Measurements from ENCODE around the gene FAM193B.

The FAM193B gene

DNA sequence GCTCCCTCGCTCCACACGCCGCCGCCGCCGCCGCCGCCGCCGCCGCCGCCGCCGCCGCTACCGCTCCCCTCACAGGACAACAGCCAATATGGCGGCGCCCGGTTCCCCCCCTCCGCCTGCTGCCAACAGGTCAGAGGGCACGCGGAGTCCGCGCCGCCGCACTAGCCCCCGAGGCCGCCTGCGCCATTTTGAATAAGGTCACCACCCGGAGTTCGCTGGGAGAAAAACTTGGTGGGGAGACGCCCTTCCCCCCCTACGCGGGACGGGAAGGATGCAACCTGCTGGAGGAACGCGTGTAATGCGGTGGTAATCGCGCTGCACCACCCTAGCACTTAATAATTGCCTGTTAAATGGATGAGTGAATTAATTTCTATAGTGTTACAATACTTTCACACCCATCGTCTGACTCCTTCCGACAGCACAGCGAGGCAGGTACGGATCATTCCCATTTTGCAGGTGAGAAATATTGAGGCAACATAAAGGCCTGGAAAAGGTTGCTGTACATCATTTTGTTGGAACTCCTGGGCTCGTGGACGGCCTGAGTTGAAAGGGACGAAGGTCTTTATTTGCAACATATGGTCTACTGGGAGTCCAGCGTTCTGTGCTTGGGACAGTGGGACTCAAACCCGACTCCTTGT, at the start of gene FAM193B:
Gene FAM193B, minus strand, starts transcription at position 90 of the 638 bp plus-strand sequence. CDS start 105 bp downstream, outside the sequence.
- ChIA-PET CTCF (no interaction called here), POLR2A (interaction anchor here (1.6 kb wide), 1 partner anchor 38 kb away, joined by 6 read pairs; the partner anchor contains the start of gene TMED9)
- DNase-seq (ENCODE audit: extremely low spot score) = peak; percentile 99
- TF ChIP-seq LEF1 (IDR thresholded peaks at IDR 0.05; ENCODE audit: borderline replicate concordance) (no peak), FOXM1 (IDR thresholded peaks at IDR 0.05; ENCODE audit: borderline replicate concordance) (0 out of 2 replicates have a peak, but pooled peaks have one; percentile 9), TARDBP (IDR thresholded peaks at IDR 0.05) (no peak), ZNF384 (IDR thresholded peaks at IDR 0.05) (no peak), BHLHE40 (IDR thresholded peaks at IDR 0.05; ENCODE audit: borderline replicate concordance) (no peak), ARNT (IDR thresholded peaks at IDR 0.05) (0 out of 2 replicates have a peak, but pooled peaks have one; percentile 19), L3MBTL2 (conservative IDR thresholded peaks at IDR 0.05) (peak; percentile 83), CTBP1 (IDR thresholded peaks at IDR 0.05; ENCODE audit: borderline replicate concordance) (no peak), ELF4 (IDR thresholded peaks at IDR 0.05) (no peak), SUZ12 (IDR thresholded peaks at IDR 0.05) (no peak), NFRKB (IDR thresholded peaks at IDR 0.05) (no peak), HDGF (IDR thresholded peaks at IDR 0.05; ENCODE audit: borderline replicate concordance) (no peak), FOXK2 (IDR thresholded peaks at IDR 0.05) (no peak)

DNA sequence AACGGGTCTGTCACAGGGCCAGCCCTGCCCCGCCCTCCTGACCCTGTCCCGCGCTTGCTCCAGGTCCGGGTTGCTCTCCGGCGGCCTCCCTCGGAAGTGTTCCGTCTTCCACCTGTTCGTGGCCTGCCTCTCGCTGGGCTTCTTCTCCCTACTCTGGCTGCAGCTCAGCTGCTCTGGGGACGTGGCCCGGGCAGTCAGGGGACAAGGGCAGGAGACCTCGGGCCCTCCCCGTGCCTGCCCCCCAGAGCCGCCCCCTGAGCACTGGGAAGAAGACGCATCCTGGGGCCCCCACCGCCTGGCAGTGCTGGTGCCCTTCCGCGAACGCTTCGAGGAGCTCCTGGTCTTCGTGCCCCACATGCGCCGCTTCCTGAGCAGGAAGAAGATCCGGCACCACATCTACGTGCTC, 49.8 kb upstream of the FAM193B start:
- CTCF ChIA-PET = no interaction called here
- POLR2A ChIA-PET = no interaction called here
- TF ChIP-seq SUZ12 (IDR thresholded peaks at IDR 0.05) (no peak), PKNOX1 (IDR thresholded peaks at IDR 0.05) (no peak), FOXK2 (IDR thresholded peaks at IDR 0.05) (no peak), L3MBTL2 (conservative IDR thresholded peaks at IDR 0.05) (no peak), LEF1 (IDR thresholded peaks at IDR 0.05; ENCODE audit: borderline replicate concordance) (no peak), FOXM1 (IDR thresholded peaks at IDR 0.05; ENCODE audit: borderline replicate concordance) (no peak), ZNF384 (IDR thresholded peaks at IDR 0.05) (no peak), SP1 (IDR thresholded peaks at IDR 0.05) (no peak), TARDBP (IDR thresholded peaks at IDR 0.05) (no peak), NFRKB (IDR thresholded peaks at IDR 0.05) (no peak), HDGF (IDR thresholded peaks at IDR 0.05; ENCODE audit: borderline replicate concordance) (no peak), BHLHE40 (IDR thresholded peaks at IDR 0.05; ENCODE audit: borderline replicate concordance) (no peak), ARNT (IDR thresholded peaks at IDR 0.05) (no peak), ELF4 (IDR thresholded peaks at IDR 0.05) (no peak), FOXA1 (IDR thresholded peaks at IDR 0.05) (no peak), CTBP1 (IDR thresholded peaks at IDR 0.05; ENCODE audit: borderline replicate concordance) (no peak)
- no peak for DNase-seq (ENCODE audit: extremely low spot score)

- POLR2A ChIA-PET = no interaction called here
- no peak for DNase-seq (ENCODE audit: extremely low spot score)
- CTCF ChIA-PET = no interaction called here
- TF ChIP-seq LEF1 (IDR thresholded peaks at IDR 0.05; ENCODE audit: borderline replicate concordance) = no peak
- no peak for TF ChIP-seq NFRKB (IDR thresholded peaks at IDR 0.05)
- TF ChIP-seq SP1 (IDR thresholded peaks at IDR 0.05) = no peak
- TF ChIP-seq TARDBP (IDR thresholded peaks at IDR 0.05) = no peak
- no peak for TF ChIP-seq FOXM1 (IDR thresholded peaks at IDR 0.05; ENCODE audit: borderline replicate concordance)
- no peak for TF ChIP-seq PKNOX1 (IDR thresholded peaks at IDR 0.05)
- TF ChIP-seq FOXK2 (IDR thresholded peaks at IDR 0.05) = no peak
- TF ChIP-seq L3MBTL2 (conservative IDR thresholded peaks at IDR 0.05) = no peak
These were observed 49.3 kb upstream of the FAM193B start for GRCh38 chr5:177603631-177604030.

DNA sequence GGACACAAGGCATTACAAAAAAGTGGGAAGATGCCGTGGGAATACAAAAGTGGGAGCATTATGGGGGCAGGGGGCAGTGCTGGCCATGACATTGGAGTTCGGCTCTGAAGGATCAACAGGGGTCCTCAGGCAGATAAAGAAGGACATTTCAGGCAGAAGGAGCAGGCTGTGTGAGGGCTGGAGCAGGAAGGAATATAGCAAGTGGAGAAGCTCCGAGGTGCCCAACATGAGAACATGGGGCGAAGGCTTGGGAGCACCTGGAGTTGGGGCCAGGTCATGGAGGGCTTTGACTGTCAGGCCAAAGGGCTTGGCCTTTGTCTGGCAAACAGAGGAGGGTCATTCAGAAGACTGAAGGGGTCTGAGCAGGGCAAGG, 48.1 kb upstream of the FAM193B start:
- TF ChIP-seq FOXM1 (IDR thresholded peaks at IDR 0.05; ENCODE audit: borderline replicate concordance) (no peak), FOXK2 (IDR thresholded peaks at IDR 0.05) (no peak), ELF4 (IDR thresholded peaks at IDR 0.05) (no peak), NFRKB (IDR thresholded peaks at IDR 0.05) (no peak), HDGF (IDR thresholded peaks at IDR 0.05; ENCODE audit: borderline replicate concordance) (no peak), CTBP1 (IDR thresholded peaks at IDR 0.05; ENCODE audit: borderline replicate concordance) (no peak), PKNOX1 (IDR thresholded peaks at IDR 0.05) (no peak), L3MBTL2 (conservative IDR thresholded peaks at IDR 0.05) (no peak), ARNT (IDR thresholded peaks at IDR 0.05) (no peak), SP1 (IDR thresholded peaks at IDR 0.05) (no peak), ZNF384 (IDR thresholded peaks at IDR 0.05) (no peak), SUZ12 (IDR thresholded peaks at IDR 0.05) (no peak), BHLHE40 (IDR thresholded peaks at IDR 0.05; ENCODE audit: borderline replicate concordance) (no peak), LEF1 (IDR thresholded peaks at IDR 0.05; ENCODE audit: borderline replicate concordance) (no peak), TARDBP (IDR thresholded peaks at IDR 0.05) (no peak), FOXA1 (IDR thresholded peaks at IDR 0.05) (no peak)
- no peak for DNase-seq (ENCODE audit: extremely low spot score)
- ChIA-PET CTCF (interaction anchor here (0.6 kb wide), 1 partner anchor 26 kb away, joined by 3 read pairs; no protein-coding TSS in a partner anchor), POLR2A (no interaction called here)

GRCh38 chr5:177601577-177602457, 47.5 kb upstream of the FAM193B start:
- DNase-seq (ENCODE audit: extremely low spot score) = no peak
- TF ChIP-seq LEF1 (IDR thresholded peaks at IDR 0.05; ENCODE audit: borderline replicate concordance) = no peak
- no peak for TF ChIP-seq ZNF384 (IDR thresholded peaks at IDR 0.05)
- no peak for TF ChIP-seq FOXK2 (IDR thresholded peaks at IDR 0.05)
- TF ChIP-seq NFRKB (IDR thresholded peaks at IDR 0.05) = no peak
- no peak for TF ChIP-seq L3MBTL2 (conservative IDR thresholded peaks at IDR 0.05)
- no peak for TF ChIP-seq ELF4 (IDR thresholded peaks at IDR 0.05)
- peak; percentile 22; the same call in 1 of the 2 replicates for TF ChIP-seq PKNOX1 (IDR thresholded peaks at IDR 0.05)
- TF ChIP-seq TARDBP (IDR thresholded peaks at IDR 0.05) = no peak
- POLR2A ChIA-PET = interaction anchor here (1.6 kb wide), 1 partner anchor 10 kb away, joined by 5 read pairs; the partner anchor contains the start of gene TMED9
- CTCF ChIA-PET = no interaction called here

Measured in HEK293T (cell line).